BJ (cell line): ENCODE results near the gene PRKG2. TPM values are rescaled to one million over a fixed set of nuclear protein-coding genes. Genes with fewer than 3 reads are reported as not detected.

ENCODE experiments used
- CTCF ChIA-PET: fragments of 350-600 bp; formaldehyde crosslinking; extraction: SDS; loops from one replicate; lab custom pipeline; 2021; ENCODE audit warnings: antibody characterized with exemption, inconsistent platforms; lab: Yijun Ruan, JAX
- POLR2A ChIA-PET: fragments of 300-600 bp; sonication (Branson Sonifier 250); formaldehyde crosslinking; extraction: SDS; loops from one replicate; lab custom pipeline; 2021; ENCODE audit warnings: antibody characterized with exemption; lab: Charles Lee
- DNase-seq: peaks from one replicate; pipeline ENCODE4 v3.0.0-alpha.2; 2011; ENCODE audit warnings: low read depth
- H3K27me3 ChIP-seq: 2 replicates; pipeline ENCODE4 v1.6.0; 2011; ENCODE audit warnings: low read length; ENCODE audit not compliant: control insufficient read depth, insufficient read depth
- H3K36me3 ChIP-seq: 2 replicates; pipeline ENCODE4 v1.5.1; 2011; ENCODE audit warnings: low read length; ENCODE audit not compliant: control insufficient read depth, insufficient read depth
- H3K4me3 ChIP-seq: 2 replicates; pipeline ENCODE4 v1.5.1; 2011; ENCODE audit warnings: low read depth, mild to moderate bottlenecking, control low read depth, low read length
- CTCF ChIP-seq: IDR thresholded peaks from 2 replicates; pipeline ENCODE4 v1.5.1; 2011; ENCODE audit warnings: low read depth, mild to moderate bottlenecking, control low read depth, inconsistent platforms, low read length, moderate library complexity; ENCODE audit not compliant: insufficient read depth
- polyA plus RNA-seq: library from polyadenylated mRNA; depleted of rRNA; stranded (reverse); fragments of >200 nt; gene quantifications from 2 replicates; pipeline ENCODE4 v1.2.3, GENCODE V29; 2011; rRNA removed

Gene PRKG2
- polyA plus RNA-seq, 1 experiment: 0.16 TPM

GRCh38 chr4:81039351-81039972 is 175.6 kb downstream of the PRKG2 start:
- no peaks in the 10 kb centered on the region; the same call in 1 of the 2 replicates for H3K27me3 ChIP-seq
- H3K36me3 ChIP-seq: no peaks in the 10 kb centered on the region
- TF ChIP-seq CTCF: no peak
- no peak overlapping the region for H3K4me3 ChIP-seq
- ChIA-PET POLR2A (no interaction called here), CTCF (interaction anchor here (0.6 to 6.0 kb wide), 22 partner anchors 9 to 819 kb away, joined by 3 to 42 read pairs (median 4); partner anchors contain the start of genes BMP3 and PRKG2)
- no peak for DNase-seq

GRCh38 chr4:81038636-81039350 is 176.2 kb downstream of the PRKG2 start:
- ChIA-PET POLR2A (no interaction called here), CTCF (interaction anchor here (0.6 to 6.0 kb wide), 14 partner anchors 9 to 819 kb away, joined by 3 to 42 read pairs (median 5); partner anchors contain the start of gene BMP3)
- Histone ChIP-seq H3K27me3 (no peaks in the 10 kb centered on the region; the same call in 1 of the 2 replicates), H3K4me3 (no peak overlapping the region), H3K36me3 (no peaks in the 10 kb centered on the region)
- TF ChIP-seq CTCF: no peak
- DNase-seq: no peak

Other genes with a start within 250 kb of the PRKG2 start
- gene BMP3, start 184.5 kb downstream of the PRKG2 start, polyA plus RNA-seq: 0.01 and 0.05 TPM in 2 replicates